GM18907 (cell line): ENCODE measurements around the gene HBA1.
"Not testable (repeated sequence)": the region's sequence is repeated elsewhere in the genome, so short reads cannot be mapped to it uniquely, and the experiment has no call there.

Experiments
- ATAC-seq: cut with Tn5 transposase; IDR thresholded peaks from one replicate; pipeline ENCODE4 v1.9.1; 2021; ENCODE audit warnings: mild to moderate bottlenecking, moderate library complexity; ENCODE audit not compliant: unreplicated experiment

HBA1 gene

GRCh38 chr16:176477-177382 lies at the start of gene HBA1:
Gene HBA1, plus strand, starts transcription at chr16:176680. Its CDS starts 37 bp downstream, at chr16:176717.
- ATAC-seq = not testable (repeated sequence)

GRCh38 chr16:129075-129474 lies 47.4 kb upstream of the HBA1 start:
- no peak for ATAC-seq

GRCh38 chr16:130533-131173 lies 45.8 kb upstream of the HBA1 start:
- no peak for ATAC-seq

GRCh38 chr16:132120-132519 lies 44.4 kb upstream of the HBA1 start:
- ATAC-seq = no peak

- ATAC-seq = no peak
Observed at GRCh38 chr16:133716-134115, 42.8 kb upstream of the HBA1 start.

GRCh38 chr16:138049-138417 lies 38.4 kb upstream of the HBA1 start:
- ATAC-seq = no peak

GRCh38 chr16:140175-140857 lies 36.2 kb upstream of the HBA1 start:
- no peak for ATAC-seq

GRCh38 chr16:142405-142967 lies 34.0 kb upstream of the HBA1 start:
- no peak for ATAC-seq

- no peak for ATAC-seq
Observed at GRCh38 chr16:143047-143446, 33.4 kb upstream of the HBA1 start.

GRCh38 chr16:143456-143855 lies 33.0 kb upstream of the HBA1 start:
- ATAC-seq = no peak

GRCh38 chr16:144797-145252 lies 31.7 kb upstream of the HBA1 start:
- no peak for ATAC-seq

GRCh38 chr16:146646-147045 lies 29.8 kb upstream of the HBA1 start:
- no peak for ATAC-seq

GRCh38 chr16:149024-149660 lies 27.3 kb upstream of the HBA1 start:
- no peak for ATAC-seq

- ATAC-seq = no peak
Observed at GRCh38 chr16:152141-153128, 24.0 kb upstream of the HBA1 start, which contains the start of gene HBZ. Gene HBZ, plus strand, starts transcription at chr16:152644. Its CDS starts 266 bp downstream, at chr16:152910.

- not testable (repeated sequence) for ATAC-seq
Observed at GRCh38 chr16:153129-153521, 23.4 kb upstream of the HBA1 start.

- not testable (repeated sequence) for ATAC-seq
Observed at GRCh38 chr16:153550-154216, 22.8 kb upstream of the HBA1 start.

- ATAC-seq = no peak
Observed at GRCh38 chr16:154217-155030, 22.1 kb upstream of the HBA1 start.

- ATAC-seq = no peak
Observed at GRCh38 chr16:155031-155398, 21.5 kb upstream of the HBA1 start.
